HG03066 (cell line): ENCODE measurements around the gene FLT3LG.
A peak's percentile ranks its signal among the peaks of the same experiment; 100 is the strongest.
"Not testable (repeated sequence)": the region's sequence is repeated elsewhere in the genome, so short reads cannot be mapped to it uniquely, and the experiment has no call there.

ENCODE experiments used
- ATAC-seq: cut with Tn5 transposase; IDR thresholded peaks from one replicate; pipeline ENCODE4 v1.9.1; 2021; ENCODE audit warnings: low read depth; ENCODE audit not compliant: unreplicated experiment

Gene FLT3LG

DNA sequence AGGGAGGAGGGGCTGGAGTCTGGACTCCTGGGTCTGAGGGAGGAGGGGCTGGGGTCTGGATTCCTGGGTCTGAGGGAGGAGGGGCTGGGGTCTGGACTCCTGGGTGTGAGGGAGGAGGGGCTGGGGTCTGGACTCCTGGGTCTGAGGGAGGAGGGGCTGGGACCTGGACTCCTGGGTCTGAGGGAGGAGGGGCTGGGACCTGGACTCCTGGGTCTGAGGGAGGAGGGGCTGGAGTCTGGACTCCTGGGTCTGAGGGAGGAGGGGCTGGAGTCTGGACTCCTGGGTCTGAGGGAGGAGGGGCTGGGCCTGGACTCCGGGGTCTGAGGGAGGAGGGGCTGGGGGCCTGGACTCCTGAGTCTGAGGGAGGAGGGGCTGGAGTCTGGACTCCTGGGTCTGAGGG lies 12.9 kb upstream of the FLT3LG start:
- not testable (repeated sequence) for ATAC-seq

DNA sequence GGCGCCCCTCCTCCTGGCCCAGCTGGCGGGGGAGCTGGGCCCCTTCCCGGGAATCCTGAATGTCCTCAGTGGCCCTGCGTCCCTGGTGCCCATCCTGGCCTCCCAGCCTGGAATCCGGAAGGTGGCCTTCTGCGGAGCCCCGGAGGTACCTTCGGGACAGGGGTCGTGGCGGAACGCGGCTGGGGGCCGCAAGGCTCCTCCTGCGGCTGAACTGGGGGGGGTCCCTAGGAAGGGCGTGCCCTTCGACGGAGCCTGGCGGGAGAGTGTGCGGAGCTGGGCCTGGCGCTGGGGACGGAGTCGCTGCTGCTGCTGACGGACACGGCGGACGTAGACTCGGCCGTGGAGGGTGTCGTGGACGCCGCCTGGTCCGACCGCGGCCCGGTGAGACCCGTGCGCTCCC lies 12.4 kb upstream of the FLT3LG start:
- ATAC-seq: no peak

DNA sequence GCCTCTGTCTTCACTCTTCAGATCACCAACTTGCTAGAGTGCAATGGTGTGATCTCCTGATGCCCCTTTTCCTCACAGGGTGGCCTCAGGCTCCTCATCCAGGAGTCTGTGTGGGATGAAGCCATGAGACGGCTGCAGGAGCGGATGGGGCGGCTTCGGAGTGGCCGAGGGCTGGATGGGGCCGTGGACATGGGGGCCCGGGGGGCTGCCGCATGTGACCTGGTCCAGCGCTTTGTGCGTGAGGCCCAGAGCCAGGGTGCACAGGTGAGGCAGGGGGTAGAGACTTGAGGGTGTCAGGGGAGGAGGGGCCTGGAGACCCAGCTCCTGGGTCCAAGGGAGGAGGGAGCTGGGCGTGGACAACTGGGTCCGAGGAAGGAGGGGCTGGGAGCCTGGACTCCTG lies 11.5 kb upstream of the FLT3LG start:
- no peak for ATAC-seq

DNA sequence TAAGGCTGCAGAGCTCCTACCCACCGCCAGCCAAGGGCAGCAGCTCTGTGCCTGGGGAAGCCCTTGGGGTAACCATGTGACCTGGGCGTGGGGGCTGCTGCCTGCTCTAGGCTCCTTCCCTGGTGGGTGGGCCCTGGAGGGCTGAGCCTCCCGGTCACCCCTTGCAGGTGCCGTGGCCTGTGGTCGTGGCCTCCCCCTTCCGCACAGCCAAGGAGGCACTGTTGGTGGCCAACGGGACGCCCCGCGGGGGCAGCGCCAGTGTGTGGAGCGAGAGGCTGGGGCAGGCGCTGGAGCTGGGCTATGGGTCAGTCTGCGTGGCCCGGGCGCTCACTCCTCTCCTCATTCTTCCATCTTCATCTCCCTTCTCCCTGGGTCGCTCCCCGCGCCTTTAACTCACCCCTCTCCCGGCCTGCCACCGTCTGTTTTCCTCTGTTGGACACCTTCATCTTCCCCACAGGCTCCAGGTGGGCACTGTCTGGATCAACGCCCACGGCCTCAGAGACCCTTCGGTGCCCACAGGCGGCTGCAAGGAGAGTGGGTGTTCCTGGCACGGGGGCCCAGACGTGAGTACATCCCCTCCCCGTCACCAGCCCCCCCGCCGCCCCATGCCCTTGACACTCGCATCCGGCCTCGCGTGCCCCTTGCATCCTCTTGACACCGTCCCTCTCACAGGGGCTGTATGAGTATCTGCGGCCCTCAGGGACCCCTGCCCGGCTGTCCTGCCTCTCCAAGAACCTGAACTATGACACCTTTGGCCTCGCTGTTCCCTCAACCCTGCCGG lies 9.9 kb upstream of the FLT3LG start:
- ATAC-seq: no peak

DNA sequence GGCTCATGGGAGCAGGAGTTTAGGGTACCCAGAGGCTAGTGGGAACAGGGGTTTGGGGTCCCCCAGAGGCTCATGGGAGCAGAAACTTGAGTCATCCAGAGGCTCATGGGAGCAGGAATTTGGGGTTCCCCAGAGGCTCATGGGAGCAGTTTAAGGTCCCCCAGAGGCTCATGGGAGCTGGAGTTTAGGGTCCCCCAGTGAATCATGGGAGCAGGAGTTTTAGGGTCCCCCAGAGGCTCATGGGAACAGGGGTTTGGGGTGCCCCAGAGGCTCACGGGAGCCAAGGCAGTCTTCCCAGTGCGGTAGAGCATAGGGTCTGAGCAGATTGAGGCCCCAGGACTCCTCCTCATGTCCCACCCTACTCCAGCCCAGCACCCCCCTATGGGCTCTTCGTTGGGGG lies 8.6 kb upstream of the FLT3LG start:
- no peak for ATAC-seq

DNA sequence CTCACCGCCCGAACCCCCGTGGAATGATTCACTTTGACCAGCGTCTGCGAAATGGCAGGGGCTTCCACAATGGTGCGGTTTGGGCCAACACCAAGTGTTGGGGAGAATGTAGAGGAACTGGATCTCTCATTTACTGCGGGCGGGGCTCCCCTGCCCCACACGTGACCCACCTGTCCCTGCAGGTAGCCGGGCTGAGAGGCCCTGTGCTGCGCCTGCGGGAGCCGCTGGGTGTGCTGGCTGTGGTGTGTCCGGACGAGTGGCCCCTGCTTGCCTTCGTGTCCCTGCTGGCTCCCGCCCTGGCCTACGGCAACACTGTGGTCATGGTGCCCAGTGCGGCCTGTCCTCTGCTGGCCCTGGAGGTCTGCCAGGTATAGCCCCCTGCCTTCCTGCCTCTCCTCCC lies 5.8 kb upstream of the FLT3LG start:
- no peak for ATAC-seq

DNA sequence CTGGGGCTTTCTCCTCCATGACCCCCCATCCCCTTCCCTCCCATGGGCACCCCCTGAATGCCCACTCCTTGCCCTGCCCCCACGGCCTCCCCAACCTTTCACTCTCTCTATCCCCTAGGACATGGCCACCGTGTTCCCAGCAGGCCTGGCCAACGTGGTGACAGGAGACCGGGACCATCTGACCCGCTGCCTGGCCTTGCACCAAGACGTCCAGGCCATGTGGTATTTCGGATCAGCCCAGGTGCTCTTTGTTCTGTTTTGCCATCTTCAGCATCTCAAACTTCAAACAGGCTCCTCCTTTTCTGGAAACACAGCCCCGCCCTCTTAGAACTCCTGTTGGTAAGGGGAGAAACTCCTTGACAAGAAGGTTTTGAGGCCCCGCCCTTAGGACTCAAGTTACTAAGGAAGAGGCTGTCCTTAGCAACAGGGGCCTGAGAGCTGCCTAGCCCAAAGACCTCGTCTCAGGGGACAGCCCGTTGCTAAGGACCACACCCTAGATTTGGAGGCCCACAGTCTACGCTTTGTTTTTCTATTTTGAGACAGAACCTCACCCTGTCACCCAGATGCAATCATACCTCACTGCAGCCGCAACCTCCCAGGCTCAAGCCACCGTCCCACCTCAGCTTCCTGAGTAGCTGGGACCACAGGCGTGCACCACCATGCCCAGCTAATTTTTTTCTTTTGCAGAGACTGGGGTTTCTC lies 5.1 kb upstream of the FLT3LG start:
- ATAC-seq: peak; percentile 45

DNA sequence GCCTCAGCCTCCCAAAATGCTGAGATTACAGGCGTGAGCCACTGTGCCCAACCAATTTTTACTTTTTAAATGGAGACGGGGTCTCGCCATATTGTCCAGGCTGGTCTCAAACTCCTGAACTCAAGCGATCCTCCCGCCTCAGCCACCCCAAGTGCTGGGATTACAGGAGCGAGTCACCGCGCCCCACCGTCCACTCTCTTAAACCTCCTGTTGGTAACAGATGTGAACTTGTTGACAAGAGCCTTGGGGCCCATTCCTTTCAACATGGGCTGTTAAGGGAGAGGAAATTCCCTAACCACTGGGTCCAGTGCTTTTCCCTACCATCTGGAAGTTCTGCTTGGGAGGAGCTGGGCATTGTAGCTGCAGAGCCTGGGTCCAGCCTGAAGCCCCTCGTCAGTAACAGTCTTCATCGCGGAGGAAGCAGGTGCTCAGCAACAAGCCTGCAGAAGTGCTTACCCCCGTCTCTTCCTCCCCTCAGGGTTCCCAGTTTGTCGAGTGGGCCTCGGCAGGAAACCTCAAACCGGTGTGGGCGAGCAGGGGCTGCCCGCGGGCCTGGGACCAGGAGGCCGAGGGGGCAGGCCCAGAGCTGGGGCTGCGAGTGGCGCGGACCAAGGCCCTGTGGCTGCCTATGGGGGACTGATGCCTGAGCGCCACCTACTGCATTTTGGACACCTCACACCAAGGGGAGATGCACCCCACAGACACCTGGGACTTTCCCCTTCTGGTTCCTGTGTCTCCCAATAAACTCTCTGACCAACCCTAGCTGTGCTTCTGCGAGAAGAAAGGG lies 4.0 kb upstream of the FLT3LG start:
- no peak for ATAC-seq

DNA sequence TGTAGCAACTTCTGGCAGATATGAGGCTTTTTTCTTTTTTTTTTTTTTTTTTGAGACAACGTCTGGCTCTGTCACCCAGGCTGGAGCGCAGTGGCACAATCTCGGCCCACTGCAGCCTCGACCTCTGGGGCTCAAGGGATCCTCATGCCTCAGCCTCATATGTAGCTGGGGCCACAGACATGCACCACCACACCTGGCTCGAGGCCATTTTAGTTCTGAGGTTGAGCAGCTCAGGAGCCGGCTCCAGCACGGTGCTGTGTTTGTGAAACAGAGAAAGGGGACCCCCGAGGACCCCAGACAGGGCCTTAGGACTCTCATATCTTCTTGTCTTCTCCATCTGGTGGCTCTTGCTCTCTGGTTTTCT lies 3.4 kb upstream of the FLT3LG start:
- ATAC-seq: no peak

DNA sequence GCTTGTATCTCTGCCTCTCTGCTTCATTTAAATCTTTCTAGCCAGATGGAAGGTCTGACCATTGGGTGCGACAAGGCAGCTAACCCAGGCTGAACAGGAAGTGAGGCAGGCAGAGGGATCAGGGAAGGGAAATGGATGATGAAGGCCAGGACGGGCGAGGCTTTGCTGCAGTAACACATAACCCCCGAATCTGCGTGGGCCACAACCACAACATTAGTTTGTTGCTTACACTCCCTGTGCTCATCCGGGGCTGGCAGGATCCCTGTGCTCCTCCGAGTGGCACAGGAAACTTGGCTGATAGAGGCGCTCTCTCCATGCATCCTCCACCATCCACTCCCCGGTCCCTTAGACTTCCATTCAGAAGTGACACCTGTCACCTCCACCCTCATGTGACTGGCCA lies 1.1 kb upstream of the FLT3LG start:
- no peak for ATAC-seq

DNA sequence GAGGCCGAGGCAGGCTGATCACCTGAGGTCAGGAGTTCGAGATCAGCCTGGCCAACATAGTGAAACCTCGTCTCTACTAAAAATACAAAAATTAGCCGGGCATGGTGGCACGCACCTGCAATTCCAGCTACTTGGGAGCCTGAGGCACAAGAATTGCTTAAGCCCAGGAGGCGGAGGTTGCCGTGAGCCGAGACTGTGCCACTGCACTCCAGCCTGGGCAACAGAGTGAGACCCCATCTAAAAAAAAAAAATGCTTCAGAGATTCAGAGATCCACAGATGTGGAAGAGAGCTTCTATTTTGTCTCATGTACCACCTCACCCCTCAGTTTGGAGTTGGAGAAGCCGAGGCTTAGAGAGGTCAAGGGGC lies 531 bp upstream of the FLT3LG start:
- not testable (repeated sequence) for ATAC-seq

DNA sequence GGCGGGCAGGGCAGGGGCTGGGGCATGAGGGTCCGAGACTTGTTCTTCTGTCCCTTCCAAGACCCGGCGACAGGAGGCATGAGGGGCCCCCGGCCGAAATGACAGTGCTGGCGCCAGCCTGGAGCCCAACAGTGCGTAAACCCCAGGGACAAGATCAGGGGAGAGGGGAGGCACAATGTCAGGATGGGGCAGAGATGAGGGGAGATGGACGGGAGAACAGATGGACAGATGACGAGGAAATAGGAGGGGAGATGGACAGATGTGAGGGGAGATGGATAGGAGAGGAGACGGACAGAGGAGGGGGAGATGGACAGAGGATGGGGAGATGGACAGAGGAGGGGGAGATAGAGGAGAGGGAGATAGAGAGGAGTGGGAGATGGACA lies 518 bp downstream of the FLT3LG start:
- no peak for ATAC-seq

DNA sequence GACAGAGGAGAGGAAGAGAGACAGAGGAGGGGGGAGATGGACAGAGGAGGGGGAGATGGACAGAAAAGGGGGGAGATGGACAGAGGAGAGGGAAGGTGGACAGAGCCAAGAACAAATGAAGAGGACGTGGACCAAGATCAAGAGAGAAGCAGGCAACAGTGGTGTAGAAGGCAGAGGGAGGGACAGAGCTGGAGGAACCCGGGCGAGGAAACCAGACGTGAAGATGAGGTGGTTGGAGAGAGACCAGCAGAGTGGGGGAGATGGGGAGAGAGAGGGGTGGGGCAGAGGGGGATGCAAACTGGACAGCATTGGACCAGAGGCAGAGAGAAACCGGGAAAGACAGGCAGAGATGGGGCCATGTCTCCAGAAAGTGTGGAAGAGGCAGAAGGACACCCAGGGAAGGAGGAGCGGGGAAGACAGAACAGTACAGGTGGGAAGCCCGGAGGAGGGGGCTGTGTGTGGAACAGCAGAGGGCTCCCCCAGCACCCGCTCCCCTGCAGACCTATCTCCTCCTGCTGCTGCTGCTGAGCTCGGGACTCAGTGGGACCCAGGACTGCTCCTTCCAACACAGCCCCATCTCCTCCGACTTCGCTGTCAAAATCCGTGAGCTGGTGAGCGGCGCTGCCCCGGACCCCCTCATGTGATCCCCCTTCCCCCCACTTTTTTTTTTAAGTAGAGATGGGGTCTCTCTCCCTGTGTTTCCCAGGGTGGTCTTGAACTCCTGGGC lies 1.3 kb downstream of the FLT3LG start:
- ATAC-seq: no peak

DNA sequence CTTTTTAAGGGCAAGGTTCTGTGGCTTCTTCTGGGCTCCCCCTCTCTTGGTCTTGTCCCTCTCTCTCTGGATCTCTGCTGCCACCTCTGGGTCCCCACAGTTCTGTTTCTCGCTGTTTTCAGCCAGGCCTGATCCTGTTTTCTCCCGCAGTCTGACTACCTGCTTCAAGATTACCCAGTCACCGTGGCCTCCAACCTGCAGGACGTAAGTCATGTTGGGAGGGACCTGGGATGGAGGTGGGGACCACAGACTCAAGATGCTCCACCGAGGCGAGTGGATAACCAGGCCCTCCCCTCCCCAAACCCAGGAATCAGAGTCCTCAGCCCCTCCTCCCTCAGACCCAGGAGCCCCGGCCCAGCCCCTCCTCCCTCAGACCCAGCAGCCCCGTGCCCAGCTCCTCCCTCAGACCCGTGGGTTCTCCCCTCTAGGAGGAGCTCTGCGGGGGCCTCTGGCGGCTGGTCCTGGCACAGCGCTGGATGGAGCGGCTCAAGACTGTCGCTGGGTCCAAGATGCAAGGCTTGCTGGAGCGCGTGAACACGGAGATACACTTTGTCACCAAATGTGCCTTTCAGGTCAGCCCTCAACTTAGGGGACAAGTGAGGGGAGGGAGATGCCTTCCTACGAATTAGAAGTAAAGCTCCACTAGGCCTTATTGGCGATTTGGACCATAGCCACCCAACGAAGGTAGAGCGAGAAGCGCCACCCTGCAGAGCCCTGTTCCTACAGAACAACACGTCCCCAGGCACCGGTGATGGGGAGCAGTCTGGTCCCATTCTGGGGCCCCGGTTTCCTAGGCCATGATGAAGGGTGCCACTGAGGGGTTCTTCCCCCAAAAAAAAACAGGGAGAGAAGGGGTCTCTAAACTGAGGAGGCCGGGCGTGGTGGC lies 2.2 kb downstream of the FLT3LG start:
- no peak for ATAC-seq

DNA sequence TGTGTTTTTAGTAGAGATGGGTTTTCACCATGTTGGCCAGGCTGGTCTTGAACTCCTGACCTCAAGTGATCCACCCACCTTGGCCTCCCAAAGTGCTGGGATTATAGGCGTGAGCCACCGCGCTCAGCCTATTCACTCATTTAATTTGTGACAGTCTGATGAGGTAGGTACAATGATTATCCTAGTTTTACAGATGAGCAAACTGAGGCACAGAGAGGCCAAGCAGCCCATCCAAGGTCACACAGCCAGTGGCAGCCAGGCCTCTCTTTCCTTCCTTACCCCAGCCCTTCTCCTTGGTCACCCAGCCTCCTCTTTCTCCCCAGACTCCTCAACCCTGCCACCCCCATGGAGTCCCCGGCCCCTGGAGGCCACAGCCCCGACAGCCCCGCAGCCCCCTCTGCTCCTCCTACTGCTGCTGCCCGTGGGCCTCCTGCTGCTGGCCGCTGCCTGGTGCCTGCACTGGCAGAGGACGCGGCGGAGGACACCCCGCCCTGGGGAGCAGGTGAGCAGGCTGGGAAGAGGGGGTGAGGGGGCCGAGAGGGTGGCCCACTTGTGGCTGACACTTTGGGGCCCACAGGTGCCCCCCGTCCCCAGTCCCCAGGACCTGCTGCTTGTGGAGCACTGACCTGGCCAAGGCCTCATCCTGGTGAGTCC lies 6.1 kb downstream of the FLT3LG start:
- no peak for ATAC-seq

DNA sequence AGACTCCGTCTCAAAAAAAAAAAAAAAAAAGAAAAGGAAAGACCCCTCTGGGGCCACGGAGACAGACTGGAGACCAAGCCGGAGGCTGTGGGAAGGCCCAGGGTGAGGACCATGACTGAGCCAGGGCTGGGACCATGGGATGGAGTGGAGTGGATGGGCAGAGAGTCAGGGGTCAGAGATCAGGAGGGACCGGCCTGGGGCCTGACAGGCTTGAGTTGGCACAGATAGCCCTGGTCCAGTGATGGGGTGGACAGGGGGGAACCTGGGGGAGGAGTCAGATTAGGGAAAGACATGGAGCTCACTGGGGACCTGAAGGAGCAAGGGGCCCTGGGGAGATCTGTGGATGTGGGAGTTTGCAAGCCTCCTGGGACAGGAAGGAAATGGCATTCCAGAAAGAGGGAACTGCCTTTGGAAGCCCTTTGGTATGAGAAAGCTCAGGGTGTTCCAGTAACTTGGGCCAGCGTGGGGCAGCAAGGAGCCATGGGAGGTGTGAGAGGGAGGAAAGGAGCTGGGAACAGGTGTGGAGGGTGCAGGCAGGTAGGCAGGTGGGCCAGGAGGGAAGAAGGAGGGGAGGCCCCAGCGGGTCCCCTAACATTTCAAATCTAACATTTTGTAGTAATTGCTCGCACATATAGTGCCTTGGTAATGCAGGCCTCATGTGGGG lies 7.1 kb downstream of the FLT3LG start:
- ATAC-seq: no peak

DNA sequence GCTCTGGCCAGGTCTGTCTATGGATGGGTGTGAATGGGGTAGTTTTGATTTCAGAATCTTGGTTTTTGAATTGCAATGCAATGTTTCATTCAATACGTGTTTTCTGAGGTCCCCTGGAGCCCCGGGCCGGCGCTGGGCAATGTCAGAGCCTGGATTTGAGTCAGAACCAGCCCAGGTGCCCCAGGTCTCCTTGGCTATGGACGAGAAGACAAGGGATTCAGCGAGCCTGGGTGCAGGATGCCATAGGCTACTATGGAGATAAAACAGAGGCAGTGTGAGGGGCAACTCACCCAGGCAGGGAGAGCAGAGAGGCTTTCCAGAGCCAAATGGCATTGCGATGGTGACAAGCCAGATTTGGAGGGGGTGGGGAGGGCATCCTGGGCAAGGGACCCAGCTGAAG lies 12.2 kb downstream of the FLT3LG start:
- ATAC-seq: no peak

DNA sequence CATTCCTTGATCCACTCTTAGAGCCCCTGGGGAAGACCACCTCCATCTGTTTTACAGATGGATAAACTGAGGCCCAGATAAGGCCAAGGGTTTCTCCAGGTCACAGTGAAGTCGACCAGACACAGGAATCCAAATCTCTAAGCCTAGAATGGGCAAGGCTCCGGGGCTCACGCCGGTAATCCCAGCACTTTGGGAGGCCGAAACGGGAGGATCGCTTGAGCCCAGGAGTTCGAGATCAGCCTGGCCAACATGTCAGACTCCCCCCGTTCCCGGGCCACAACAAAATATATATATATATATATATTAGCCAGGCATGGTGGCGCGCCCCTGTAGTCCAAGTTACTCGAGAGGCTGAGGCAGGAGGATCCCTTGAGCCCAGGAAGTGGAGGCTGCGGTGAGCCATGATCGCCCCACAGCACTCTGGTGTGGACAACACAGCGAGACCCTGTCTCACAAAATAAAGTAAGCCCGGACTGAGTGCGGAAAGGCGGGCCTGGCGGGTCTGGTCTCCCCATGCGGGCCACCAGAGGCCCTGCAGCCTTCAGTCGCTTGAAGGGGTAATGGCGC lies 12.8 kb downstream of the FLT3LG start:
- no peak for ATAC-seq
